MM.1S (cell line): ENCODE results near the gene CENPB.

Experiments
- DNase-seq: peaks from one replicate; pipeline ENCODE4 v3.0.0-alpha.2; 2015
- H2AFZ ChIP-seq: fragments of 300-600 bp; sonication (generic); 2 replicates; pipeline ENCODE4 v1.6.0; 2016; ENCODE audit warnings: antibody characterized with exemption, low read length
- H3F3A ChIP-seq: fragments of 300-600 bp; sonication (generic); 2 replicates; pipeline ENCODE4 v1.6.1; 2016; ENCODE audit warnings: mild to moderate bottlenecking, antibody characterized with exemption, low read length, moderate library complexity, mixed read lengths; ENCODE audit not compliant: insufficient read depth
- H3K27ac ChIP-seq: fragments of 300-600 bp; sonication (generic); 2 replicates; pipeline ENCODE4 v1.5.1; 2016; ENCODE audit warnings: mild to moderate bottlenecking, low read length
- H3K27me3 ChIP-seq: fragments of 300-600 bp; sonication (generic); replicated peaks from 2 replicates; pipeline ENCODE4 v1.6.0; 2016; ENCODE audit warnings: low read length; ENCODE audit not compliant: insufficient read depth
- H3K36me3 ChIP-seq: fragments of 300-600 bp; sonication (generic); replicated peaks from 2 replicates; pipeline ENCODE4 v1.6.1; 2016; ENCODE audit warnings: mild to moderate bottlenecking, low read length, mixed read lengths; ENCODE audit not compliant: insufficient read depth
- H3K4me1 ChIP-seq: fragments of 300-600 bp; sonication (generic); 2 replicates; pipeline ENCODE4 v1.6.1; 2016; ENCODE audit warnings: low read length, mixed read lengths
- H3K4me2 ChIP-seq: fragments of 300-600 bp; sonication (generic); 2 replicates; pipeline ENCODE4 v1.6.0; 2016; ENCODE audit warnings: low read depth, low read length
- H3K4me3 ChIP-seq: fragments of 300-600 bp; sonication (generic); 2 replicates; pipeline ENCODE4 v1.5.1; 2016; ENCODE audit warnings: low read length, mixed read lengths
- H3K79me2 ChIP-seq: fragments of 300-600 bp; sonication (generic); 2 replicates; pipeline ENCODE4 v1.6.1; 2016; ENCODE audit warnings: mixed run types, low read length, mixed read lengths
- H3K9ac ChIP-seq: fragments of 300-600 bp; sonication (generic); 2 replicates; pipeline ENCODE4 v1.6.1; 2016; ENCODE audit warnings: low read length, mixed read lengths
- H3K9me2 ChIP-seq: fragments of 300-600 bp; sonication (generic); replicated peaks from 2 replicates; pipeline ENCODE4 v1.6.1; 2016; ENCODE audit warnings: mild to moderate bottlenecking, low read length, mixed read lengths; ENCODE audit not compliant: insufficient read depth
- H3K9me3 ChIP-seq: fragments of 300-600 bp; sonication (generic); replicated peaks from 2 replicates; pipeline ENCODE4 v1.6.1; 2016; ENCODE audit warnings: mild to moderate bottlenecking, low read length, mixed read lengths; ENCODE audit not compliant: insufficient read depth
- H4K20me1 ChIP-seq: fragments of 300-600 bp; sonication (generic); 2 replicates; pipeline ENCODE4 v1.6.1; 2016; ENCODE audit warnings: mild to moderate bottlenecking, low read length, moderate library complexity, mixed read lengths; ENCODE audit not compliant: insufficient read depth
- EZH2 ChIP-seq: fragments of 300-600 bp; sonication (generic); optimal IDR thresholded peaks from 2 replicates; pipeline ENCODE3; 2017; ENCODE audit warnings: low read depth, mild to moderate bottlenecking, antibody characterized with exemption, low read length, mixed read lengths
- EZH2phosphoT487 ChIP-seq: fragments of 300-600 bp; sonication (generic); IDR thresholded peaks from 2 replicates; pipeline ENCODE4 v1.6.1; 2018; ENCODE audit warnings: antibody characterized with exemption, low read length
- TF ChIP-seq, protein P1 (sequence below): fragments of 300-600 bp; sonication (generic); IDR thresholded peaks from 2 replicates; pipeline ENCODE4 v1.5.1; 2016; ENCODE audit warnings: antibody characterized with exemption, low read length, mixed read lengths

CENPB gene

DNA sequence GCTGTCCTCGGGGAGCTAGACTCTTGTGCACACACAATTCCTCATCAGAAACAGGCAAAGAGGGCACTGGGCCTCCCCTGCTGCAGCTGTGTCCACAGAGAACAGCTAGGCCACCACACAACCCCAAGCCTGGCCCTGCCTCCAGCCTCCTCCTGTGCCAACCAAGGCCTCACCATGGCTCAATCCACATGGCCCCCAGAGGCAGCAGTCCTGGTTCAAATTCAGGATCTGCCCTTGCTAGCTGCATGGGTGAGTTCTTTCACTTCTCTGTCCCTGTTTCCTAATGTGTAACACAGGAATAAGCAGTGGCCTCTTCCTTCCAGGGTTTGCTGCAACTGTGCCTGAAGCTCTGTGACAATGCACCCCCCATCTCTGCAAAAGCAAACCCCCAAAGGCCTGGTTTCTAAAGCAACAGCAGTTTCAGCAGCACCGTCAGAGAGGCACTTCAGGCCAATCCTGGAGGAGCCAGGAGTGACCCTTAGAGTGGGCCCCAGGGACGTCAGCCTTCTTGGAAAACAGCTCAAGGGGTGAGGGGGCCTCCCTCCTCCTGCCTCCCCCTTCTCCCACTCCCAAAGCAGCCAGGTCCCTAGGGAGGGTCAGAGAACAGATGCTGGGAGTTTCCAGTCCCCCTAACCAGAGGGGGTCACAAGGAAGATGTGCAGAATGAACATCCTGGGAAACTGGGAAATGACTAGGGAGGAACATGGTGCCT is 21.2 kb downstream of the CENPB start:
- H3F3A ChIP-seq, result peaks cover 11% of the 10 kb centered on the region
- no peak for TF ChIP-seq EZH2phosphoT487
- no peak for TF ChIP-seq EZH2
- TF ChIP-seq, protein P1, sequence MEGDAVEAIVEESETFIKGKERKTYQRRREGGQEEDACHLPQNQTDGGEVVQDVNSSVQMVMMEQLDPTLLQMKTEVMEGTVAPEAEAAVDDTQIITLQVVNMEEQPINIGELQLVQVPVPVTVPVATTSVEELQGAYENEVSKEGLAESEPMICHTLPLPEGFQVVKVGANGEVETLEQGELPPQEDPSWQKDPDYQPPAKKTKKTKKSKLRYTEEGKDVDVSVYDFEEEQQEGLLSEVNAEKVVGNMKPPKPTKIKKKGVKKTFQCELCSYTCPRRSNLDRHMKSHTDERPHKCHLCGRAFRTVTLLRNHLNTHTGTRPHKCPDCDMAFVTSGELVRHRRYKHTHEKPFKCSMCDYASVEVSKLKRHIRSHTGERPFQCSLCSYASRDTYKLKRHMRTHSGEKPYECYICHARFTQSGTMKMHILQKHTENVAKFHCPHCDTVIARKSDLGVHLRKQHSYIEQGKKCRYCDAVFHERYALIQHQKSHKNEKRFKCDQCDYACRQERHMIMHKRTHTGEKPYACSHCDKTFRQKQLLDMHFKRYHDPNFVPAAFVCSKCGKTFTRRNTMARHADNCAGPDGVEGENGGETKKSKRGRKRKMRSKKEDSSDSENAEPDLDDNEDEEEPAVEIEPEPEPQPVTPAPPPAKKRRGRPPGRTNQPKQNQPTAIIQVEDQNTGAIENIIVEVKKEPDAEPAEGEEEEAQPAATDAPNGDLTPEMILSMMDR, result no peak
- no peaks in the 10 kb centered on the region for H4K20me1 ChIP-seq
- peaks cover 18% of the 10 kb centered on the region for H3K79me2 ChIP-seq
- H3K27me3 ChIP-seq, result no peaks in the 10 kb centered on the region
- no peaks in the 10 kb centered on the region for H3K9me2 ChIP-seq
- no peak overlapping the region for H2AFZ ChIP-seq
- no peak overlapping the region for H3K4me2 ChIP-seq
- H3K27ac ChIP-seq, result no peak overlapping the region
- no peaks in the 10 kb centered on the region for H3K9me3 ChIP-seq
- DNase-seq, result no peak
- H3K9ac ChIP-seq, result no peak overlapping the region
- H3K4me1 ChIP-seq, result peaks cover 15% of the 10 kb centered on the region
- H3K36me3 ChIP-seq, result no peaks in the 10 kb centered on the region
- no peak overlapping the region for H3K4me3 ChIP-seq

DNA sequence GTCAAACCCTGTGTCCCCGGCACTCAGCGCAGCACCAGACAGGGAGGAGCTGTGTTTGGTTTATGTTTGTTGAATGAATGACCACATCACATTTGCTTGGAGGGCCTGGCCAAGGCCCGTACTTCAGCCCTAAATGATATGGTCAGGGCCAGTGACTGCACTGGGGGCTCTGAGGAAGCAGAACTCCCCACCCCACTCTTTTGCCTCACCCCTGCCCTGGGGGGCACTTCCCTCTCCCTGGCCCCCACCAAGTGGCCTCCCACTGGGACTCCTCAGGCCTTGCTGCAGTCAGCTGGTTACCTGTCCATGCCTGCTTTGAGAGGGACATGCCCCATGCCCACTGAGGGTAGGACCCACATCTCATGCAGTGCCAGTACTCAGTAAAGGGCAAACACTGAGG is 21.9 kb downstream of the CENPB start:
- Histone ChIP-seq H3K9me3 (no peaks in the 10 kb centered on the region), H3K9ac (no peak overlapping the region), H3K4me2 (no peak overlapping the region), H3K4me1 (peaks cover 15% of the 10 kb centered on the region), H3K27ac (no peak overlapping the region), H3K27me3 (no peaks in the 10 kb centered on the region), H3K9me2 (no peaks in the 10 kb centered on the region), H3F3A (peaks cover 11% of the 10 kb centered on the region), H4K20me1 (no peaks in the 10 kb centered on the region), H3K36me3 (no peaks in the 10 kb centered on the region), H3K4me3 (no peak overlapping the region), H3K79me2 (peaks cover 18% of the 10 kb centered on the region), H2AFZ (no peak overlapping the region)
- no peak for DNase-seq
- TF ChIP-seq, protein P1, result no peak
- TF ChIP-seq EZH2 (no peak), EZH2phosphoT487 (no peak)

- no peak overlapping the region for H2AFZ ChIP-seq
- no peak overlapping the region for H3K4me3 ChIP-seq
- H3F3A ChIP-seq, result peaks cover 9% of the 10 kb centered on the region
- H3K9me3 ChIP-seq, result no peaks in the 10 kb centered on the region
- H3K9ac ChIP-seq, result no peak overlapping the region
- H3K36me3 ChIP-seq, result no peaks in the 10 kb centered on the region
- H3K27me3 ChIP-seq, result no peaks in the 10 kb centered on the region
- peaks cover 12% of the 10 kb centered on the region for H3K4me1 ChIP-seq
- H3K4me2 ChIP-seq, result no peak overlapping the region
- H4K20me1 ChIP-seq, result no peaks in the 10 kb centered on the region
- no peak for TF ChIP-seq EZH2
- TF ChIP-seq, protein P1, result no peak
- TF ChIP-seq EZH2phosphoT487, result no peak
- no peak overlapping the region for H3K27ac ChIP-seq
- DNase-seq, result no peak
- H3K9me2 ChIP-seq, result no peaks in the 10 kb centered on the region
- H3K79me2 ChIP-seq, result peaks cover 18% of the 10 kb centered on the region
Observed at GRCh38 chr20:3763671-3764601, 22.6 kb downstream of the CENPB start.
